GM23338 (cell line): Measurements from ENCODE around the gene LRRTM1. TPM values are rescaled to one million over a fixed set of nuclear protein-coding genes. Genes with fewer than 3 reads are reported as not detected.

ENCODE experiments used
- ATAC-seq: fragments of 200-7000 bp; cut with Tn5 transposase; 3 replicates; pipeline ENCODE4 v1.9.1; 2020
- DNase-seq: peaks from one replicate; pipeline ENCODE4 v3.0.0-alpha.2; 2015; ENCODE audit warnings: low spot score
- H2AFZ ChIP-seq: fragments of 200-600 bp; sonication (generic); 2 replicates; pipeline ENCODE4 v1.8.0; 2016; ENCODE audit warnings: antibody characterized with exemption, mild to moderate bottlenecking, moderate library complexity
- H3F3A ChIP-seq: fragments of 200-600 bp; sonication (generic); replicated peaks from 2 replicates; pipeline ENCODE4 v1.8.0; 2017; ENCODE audit warnings: antibody characterized with exemption, mixed run types, low read depth
- H3K27ac ChIP-seq: fragments of 200-600 bp; sonication (generic); 2 replicates; pipeline ENCODE4 v1.6.1; 2016; ENCODE audit warnings: low read depth
- H3K27me3 ChIP-seq: fragments of 200-600 bp; sonication (generic); 2 replicates; pipeline ENCODE4 v1.8.0; 2016; ENCODE audit warnings: mild to moderate bottlenecking, mixed run types, moderate library complexity; ENCODE audit not compliant: insufficient read depth
- H3K36me3 ChIP-seq: fragments of 200-600 bp; sonication (generic); 2 replicates; pipeline ENCODE4 v1.8.0; 2016; ENCODE audit warnings: mild to moderate bottlenecking; ENCODE audit not compliant: insufficient read depth
- H3K4me1 ChIP-seq: fragments of 200-600 bp; sonication (generic); 2 replicates; pipeline ENCODE4 v1.8.0; 2016; ENCODE audit warnings: mild to moderate bottlenecking, moderate library complexity; ENCODE audit not compliant: insufficient read depth
- H3K4me2 ChIP-seq: fragments of 200-600 bp; sonication (generic); 2 replicates; pipeline ENCODE4 v1.7.1; 2017; ENCODE audit warnings: mixed run types
- H3K4me3 ChIP-seq: fragments of 200-600 bp; sonication (generic); 2 replicates; pipeline ENCODE4 v1.6.1; 2016; ENCODE audit warnings: mixed run types
- H3K79me2 ChIP-seq: fragments of 200-600 bp; sonication (generic); replicated peaks from 2 replicates; pipeline ENCODE4 v1.8.0; 2017; ENCODE audit warnings: mild to moderate bottlenecking; ENCODE audit not compliant: insufficient read depth
- H3K9me2 ChIP-seq: fragments of 200-600 bp; sonication (generic); 2 replicates; pipeline ENCODE4 v1.8.0; 2017; ENCODE audit not compliant: insufficient read depth
- H4K20me1 ChIP-seq: fragments of 200-600 bp; sonication (generic); replicated peaks from 2 replicates; pipeline ENCODE4 v1.8.0; 2017; ENCODE audit warnings: mild to moderate bottlenecking; ENCODE audit not compliant: insufficient read depth
- H3K27ac Mint-ChIP-seq: 2 replicates; pipeline ENCODE4 v1.8.0; 2020; ENCODE audit warnings: inconsistent platforms, mild to moderate bottlenecking, moderate library complexity, mixed read lengths
- H3K27me3 Mint-ChIP-seq: 3 replicates; pipeline ENCODE4 v1.8.0; 2022; ENCODE audit warnings: low read depth, mild to moderate bottlenecking, moderate library complexity, mixed read lengths, inconsistent platforms; ENCODE audit not compliant: insufficient read depth, poor library complexity
- H3K36me3 Mint-ChIP-seq: 3 replicates; pipeline ENCODE4 v1.8.0; 2021; ENCODE audit warnings: low read depth, mild to moderate bottlenecking, inconsistent platforms, moderate library complexity, mixed read lengths
- H3K4me1 Mint-ChIP-seq: 3 replicates; pipeline ENCODE4 v1.8.0; 2020; ENCODE audit warnings: mild to moderate bottlenecking, inconsistent platforms, mixed read lengths
- H3K4me3 Mint-ChIP-seq: 3 replicates; pipeline ENCODE4 v1.8.0; 2021; ENCODE audit warnings: moderate library complexity, mild to moderate bottlenecking, inconsistent platforms, mixed read lengths
- H3K9me3 Mint-ChIP-seq: 3 replicates; pipeline ENCODE4 v1.8.0; 2020; ENCODE audit warnings: moderate library complexity, mild to moderate bottlenecking, inconsistent platforms, mixed read lengths
- CREB1 ChIP-seq: fragments of 250-450 bp; sonication (Bioruptor Pico); IDR thresholded peaks from 2 replicates; pipeline ENCODE4 v1.5.0; 2020; ENCODE audit warnings: low read depth, mild to moderate bottlenecking, moderate library complexity
- EZH2 ChIP-seq: fragments of 200-600 bp; sonication (generic); IDR thresholded peaks from one replicate; pipeline ENCODE4 v1.8.0; 2017; ENCODE audit warnings: antibody characterized with exemption, mild to moderate bottlenecking, low read depth; ENCODE audit not compliant: unreplicated experiment
- EZH2phosphoT487 ChIP-seq: fragments of 200-600 bp; sonication (generic); IDR thresholded peaks from one replicate; pipeline ENCODE4 v1.8.1; 2018; ENCODE audit warnings: antibody characterized with exemption; ENCODE audit not compliant: unreplicated experiment
- JUNB ChIP-seq: IDR thresholded peaks from one replicate; pipeline ENCODE4 v1.6.1; 2016; ENCODE audit warnings: antibody characterized with exemption; ENCODE audit not compliant: unreplicated experiment
- NANOG ChIP-seq: IDR thresholded peaks from 2 replicates; pipeline ENCODE4 v1.6.1; 2016; ENCODE audit warnings: antibody characterized with exemption, borderline replicate concordance
- POLR2AphosphoS5 ChIP-seq: IDR thresholded peaks from 2 replicates; pipeline ENCODE4 v1.6.1; 2016; ENCODE audit warnings: antibody characterized with exemption, low read depth
- STAT1 ChIP-seq: IDR thresholded peaks from one replicate; pipeline ENCODE4 v1.6.1; 2016; ENCODE audit warnings: antibody characterized with exemption; ENCODE audit not compliant: unreplicated experiment
- ZNF114 ChIP-seq: fragments of 250-450 bp; sonication (Bioruptor Pico); IDR thresholded peaks from 2 replicates; pipeline ENCODE4 v1.5.0; 2020; ENCODE audit warnings: mild to moderate bottlenecking, moderate library complexity
- ZNF331 ChIP-seq: fragments of 250-450 bp; sonication (Bioruptor Pico); IDR thresholded peaks from 2 replicates; pipeline ENCODE4 v1.5.0; 2020; ENCODE audit warnings: low read depth, mild to moderate bottlenecking, moderate library complexity
- polyA plus RNA-seq: library from polyadenylated mRNA; unstranded; fragments of >200 nt; fragmentation: Nextera tagmentation; extraction: Ambion mirVana; gene quantifications from 2 replicates; pipeline ENCODE4 v1.2.1, GENCODE V29; 2016
- total RNA-seq: library from RNA; depleted of rRNA; stranded (reverse); fragments of >200 nt; shearing (Covaris generic); gene quantifications from 2 replicates; pipeline ENCODE4 v1.2.3, GENCODE V29; 2014
- TF ChIP-seq, protein P1 (sequence below): IDR thresholded peaks from 2 replicates; pipeline ENCODE4 v1.6.1; 2016; ENCODE audit warnings: antibody characterized with exemption
- TF ChIP-seq, protein P2 (sequence below): IDR thresholded peaks from one replicate; pipeline ENCODE4 v1.6.1; 2018; ENCODE audit warnings: antibody characterized with exemption; ENCODE audit not compliant: unreplicated experiment
- TF ChIP-seq, protein P3 (sequence below), 2 experiments: fragments of 200-600 bp in 1 of 2; sonication (generic) in 1 of 2; conservative IDR thresholded peaks; 2 replicates each; pipeline versions ENCODE4 v1.5.1 to v1.6.1; 2016 to 2017; ENCODE audit warnings: antibody characterized with exemption in 2 of 2, low read depth in 2 of 2, mild to moderate bottlenecking in 2 of 2, moderate library complexity in 1 of 2

Gene LRRTM1
- total and polyA plus RNA-seq, 2 experiments from 2014 or later, result 0.34 to 1.3 TPM

DNA sequence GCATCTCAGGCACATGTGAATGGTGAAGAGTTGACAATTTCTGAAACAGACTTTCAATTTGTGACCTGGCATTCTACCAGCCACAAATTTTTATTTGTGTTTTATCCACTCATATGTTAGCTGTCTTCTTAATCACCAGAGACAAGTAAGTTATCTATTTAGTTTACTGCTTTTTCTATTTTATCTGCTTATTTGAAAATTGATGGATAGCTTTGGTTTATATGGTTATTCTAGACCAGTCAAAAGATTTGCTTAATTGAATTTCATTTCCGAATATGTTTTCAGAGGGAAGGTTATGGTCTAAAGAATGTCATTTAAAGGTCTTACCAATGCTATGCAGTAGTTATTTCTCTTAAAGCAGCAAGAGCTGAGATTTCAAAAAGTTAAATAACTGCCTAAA is 43.5 kb upstream of the LRRTM1 start (continued):
- TF ChIP-seq, protein P1, sequence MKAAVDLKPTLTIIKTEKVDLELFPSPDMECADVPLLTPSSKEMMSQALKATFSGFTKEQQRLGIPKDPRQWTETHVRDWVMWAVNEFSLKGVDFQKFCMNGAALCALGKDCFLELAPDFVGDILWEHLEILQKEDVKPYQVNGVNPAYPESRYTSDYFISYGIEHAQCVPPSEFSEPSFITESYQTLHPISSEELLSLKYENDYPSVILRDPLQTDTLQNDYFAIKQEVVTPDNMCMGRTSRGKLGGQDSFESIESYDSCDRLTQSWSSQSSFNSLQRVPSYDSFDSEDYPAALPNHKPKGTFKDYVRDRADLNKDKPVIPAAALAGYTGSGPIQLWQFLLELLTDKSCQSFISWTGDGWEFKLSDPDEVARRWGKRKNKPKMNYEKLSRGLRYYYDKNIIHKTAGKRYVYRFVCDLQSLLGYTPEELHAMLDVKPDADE, result no peak
- TF ChIP-seq STAT1 (no peak), CREB1 (CRISPR knock-in tag) (no peak)
- TF ChIP-seq, protein P2, sequence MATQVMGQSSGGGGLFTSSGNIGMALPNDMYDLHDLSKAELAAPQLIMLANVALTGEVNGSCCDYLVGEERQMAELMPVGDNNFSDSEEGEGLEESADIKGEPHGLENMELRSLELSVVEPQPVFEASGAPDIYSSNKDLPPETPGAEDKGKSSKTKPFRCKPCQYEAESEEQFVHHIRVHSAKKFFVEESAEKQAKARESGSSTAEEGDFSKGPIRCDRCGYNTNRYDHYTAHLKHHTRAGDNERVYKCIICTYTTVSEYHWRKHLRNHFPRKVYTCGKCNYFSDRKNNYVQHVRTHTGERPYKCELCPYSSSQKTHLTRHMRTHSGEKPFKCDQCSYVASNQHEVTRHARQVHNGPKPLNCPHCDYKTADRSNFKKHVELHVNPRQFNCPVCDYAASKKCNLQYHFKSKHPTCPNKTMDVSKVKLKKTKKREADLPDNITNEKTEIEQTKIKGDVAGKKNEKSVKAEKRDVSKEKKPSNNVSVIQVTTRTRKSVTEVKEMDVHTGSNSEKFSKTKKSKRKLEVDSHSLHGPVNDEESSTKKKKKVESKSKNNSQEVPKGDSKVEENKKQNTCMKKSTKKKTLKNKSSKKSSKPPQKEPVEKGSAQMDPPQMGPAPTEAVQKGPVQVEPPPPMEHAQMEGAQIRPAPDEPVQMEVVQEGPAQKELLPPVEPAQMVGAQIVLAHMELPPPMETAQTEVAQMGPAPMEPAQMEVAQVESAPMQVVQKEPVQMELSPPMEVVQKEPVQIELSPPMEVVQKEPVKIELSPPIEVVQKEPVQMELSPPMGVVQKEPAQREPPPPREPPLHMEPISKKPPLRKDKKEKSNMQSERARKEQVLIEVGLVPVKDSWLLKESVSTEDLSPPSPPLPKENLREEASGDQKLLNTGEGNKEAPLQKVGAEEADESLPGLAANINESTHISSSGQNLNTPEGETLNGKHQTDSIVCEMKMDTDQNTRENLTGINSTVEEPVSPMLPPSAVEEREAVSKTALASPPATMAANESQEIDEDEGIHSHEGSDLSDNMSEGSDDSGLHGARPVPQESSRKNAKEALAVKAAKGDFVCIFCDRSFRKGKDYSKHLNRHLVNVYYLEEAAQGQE, result no peak

DNA sequence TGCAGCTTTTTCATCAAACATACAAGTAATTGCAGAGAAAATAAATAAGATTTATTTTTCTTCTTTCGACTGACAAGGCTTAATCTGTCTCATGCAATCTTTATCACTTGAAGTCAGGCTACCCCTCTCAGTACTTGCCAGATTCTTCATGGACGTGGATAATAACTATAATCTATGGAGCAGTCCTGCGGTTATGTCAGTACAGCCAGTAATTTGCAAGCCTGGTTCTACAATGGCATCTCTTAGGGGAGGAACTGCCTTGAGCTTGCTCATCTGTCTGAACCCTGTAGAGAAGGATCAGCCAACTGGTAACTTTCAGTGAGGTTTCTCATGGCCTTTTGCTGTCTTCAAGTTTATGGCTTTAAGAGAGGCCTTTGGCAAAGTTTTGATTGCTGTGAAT is 35.5 kb upstream of the LRRTM1 start:
- Histone ChIP-seq H3K4me1 (no peaks in the 10 kb centered on the region), H3K27me3 (no peaks in the 10 kb centered on the region), H3K4me2 (no peak overlapping the region), H2AFZ (no peak overlapping the region), H3K36me3 (no peaks in the 10 kb centered on the region), H3F3A (no peaks in the 10 kb centered on the region), H3K27ac (no peak overlapping the region), H3K4me3 (no peak overlapping the region), H4K20me1 (no peaks in the 10 kb centered on the region), H3K79me2 (no peaks in the 10 kb centered on the region), H3K9me2 (peaks cover 17% of the 10 kb centered on the region; the same call in 1 of the 2 replicates)
- Mint-ChIP-seq H3K27ac (no peak overlapping the region), H3K4me3 (no peak overlapping the region), H3K4me1 (no peaks in the 10 kb centered on the region), H3K9me3 (no peaks in the 10 kb centered on the region), H3K36me3 (no peaks in the 10 kb centered on the region), H3K27me3 (no peaks in the 10 kb centered on the region)
- ATAC-seq (no peak), DNase-seq (no peak)
- no peak for TF ChIP-seq NANOG
- TF ChIP-seq, protein P3, sequence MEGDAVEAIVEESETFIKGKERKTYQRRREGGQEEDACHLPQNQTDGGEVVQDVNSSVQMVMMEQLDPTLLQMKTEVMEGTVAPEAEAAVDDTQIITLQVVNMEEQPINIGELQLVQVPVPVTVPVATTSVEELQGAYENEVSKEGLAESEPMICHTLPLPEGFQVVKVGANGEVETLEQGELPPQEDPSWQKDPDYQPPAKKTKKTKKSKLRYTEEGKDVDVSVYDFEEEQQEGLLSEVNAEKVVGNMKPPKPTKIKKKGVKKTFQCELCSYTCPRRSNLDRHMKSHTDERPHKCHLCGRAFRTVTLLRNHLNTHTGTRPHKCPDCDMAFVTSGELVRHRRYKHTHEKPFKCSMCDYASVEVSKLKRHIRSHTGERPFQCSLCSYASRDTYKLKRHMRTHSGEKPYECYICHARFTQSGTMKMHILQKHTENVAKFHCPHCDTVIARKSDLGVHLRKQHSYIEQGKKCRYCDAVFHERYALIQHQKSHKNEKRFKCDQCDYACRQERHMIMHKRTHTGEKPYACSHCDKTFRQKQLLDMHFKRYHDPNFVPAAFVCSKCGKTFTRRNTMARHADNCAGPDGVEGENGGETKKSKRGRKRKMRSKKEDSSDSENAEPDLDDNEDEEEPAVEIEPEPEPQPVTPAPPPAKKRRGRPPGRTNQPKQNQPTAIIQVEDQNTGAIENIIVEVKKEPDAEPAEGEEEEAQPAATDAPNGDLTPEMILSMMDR (conservative IDR thresholded peaks at IDR 0.05; ENCODE audit: low read depth in 2 of 2), result no peak
- TF ChIP-seq EZH2phosphoT487, result no peak
- no peak for TF ChIP-seq ZNF331
- TF ChIP-seq STAT1, result no peak
- TF ChIP-seq EZH2, result no peak
- TF ChIP-seq, protein P1, result no peak
- no peak for TF ChIP-seq ZNF114
- no peak for TF ChIP-seq JUNB
- TF ChIP-seq POLR2AphosphoS5, result no peak
- TF ChIP-seq, protein P2, result no peak
- no peak for TF ChIP-seq CREB1 (CRISPR knock-in tag)
